HG02870 (cell line): Measurements from ENCODE around the gene GALNT13.

Experiments used
- ATAC-seq: cut with Tn5 transposase; IDR thresholded peaks from one replicate; pipeline ENCODE4 v1.9.1; 2021; ENCODE audit warnings: mild to moderate bottlenecking, moderate library complexity; ENCODE audit not compliant: unreplicated experiment

The GALNT13 gene

DNA sequence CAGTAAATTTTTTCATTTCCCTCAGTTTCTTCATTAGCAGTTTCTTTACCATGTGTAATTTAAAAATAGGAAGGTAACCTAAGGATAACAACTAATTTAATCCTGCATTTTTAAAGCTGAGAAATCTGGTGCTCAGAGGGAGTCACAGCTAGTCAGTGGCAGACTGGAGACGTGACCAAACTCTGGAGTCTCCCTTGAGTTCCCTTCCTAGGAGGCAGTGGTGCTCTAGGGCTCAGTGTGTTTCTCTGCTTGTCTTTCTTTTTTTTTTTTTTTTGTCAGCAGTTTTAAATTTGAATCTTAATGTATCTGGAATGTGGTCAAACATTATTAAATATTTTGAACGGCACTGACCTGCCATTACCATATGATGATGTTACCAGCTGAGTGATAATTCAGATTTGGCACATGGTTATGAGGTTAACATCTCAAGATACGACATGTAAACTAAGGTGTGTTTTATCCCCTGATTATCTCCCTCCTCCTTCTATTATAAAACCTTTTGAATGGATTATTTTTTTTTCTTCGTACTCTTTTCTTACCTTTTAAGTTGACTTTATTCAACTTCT is 226.2 kb downstream of the GALNT13 start:
- no peak for ATAC-seq

DNA sequence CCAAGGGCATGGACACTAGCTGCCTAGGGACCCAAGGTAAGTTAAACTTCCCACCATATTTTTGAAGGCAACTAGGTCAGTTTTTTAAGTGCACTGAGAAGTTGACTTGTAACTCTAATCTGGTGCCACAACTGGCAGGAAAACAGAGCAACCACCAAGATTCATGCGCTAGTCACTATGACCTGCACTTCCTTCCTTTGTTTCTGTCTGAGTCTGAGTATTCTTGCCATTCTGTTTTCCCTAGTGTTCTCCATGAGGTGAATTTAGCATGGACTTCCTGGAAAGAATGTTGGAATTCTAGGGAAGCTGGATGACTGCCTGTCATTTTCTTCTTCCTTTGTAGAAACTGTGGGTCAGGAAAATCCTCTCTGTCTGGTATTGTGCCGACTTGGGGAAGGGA is 249.0 kb downstream of the GALNT13 start:
- ATAC-seq: no peak

DNA sequence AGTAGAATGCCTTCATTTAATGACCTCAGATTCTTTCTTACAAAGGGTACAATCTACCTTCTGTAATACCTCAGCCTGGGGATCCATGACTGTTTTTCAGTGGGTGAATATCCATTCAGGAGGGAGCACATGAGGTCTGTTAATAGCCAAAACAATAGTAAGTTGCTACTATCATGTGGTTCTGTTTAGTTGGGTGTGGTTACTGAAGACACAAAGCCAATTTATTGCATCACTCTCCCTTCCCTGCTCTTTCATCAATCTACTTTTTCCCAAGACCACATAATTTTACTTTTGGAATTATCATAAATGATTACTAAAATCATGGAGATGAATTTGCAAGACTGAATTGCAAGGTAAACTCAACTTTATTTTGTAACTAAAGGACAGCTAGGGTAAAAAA is 254.2 kb downstream of the GALNT13 start:
- no peak for ATAC-seq

DNA sequence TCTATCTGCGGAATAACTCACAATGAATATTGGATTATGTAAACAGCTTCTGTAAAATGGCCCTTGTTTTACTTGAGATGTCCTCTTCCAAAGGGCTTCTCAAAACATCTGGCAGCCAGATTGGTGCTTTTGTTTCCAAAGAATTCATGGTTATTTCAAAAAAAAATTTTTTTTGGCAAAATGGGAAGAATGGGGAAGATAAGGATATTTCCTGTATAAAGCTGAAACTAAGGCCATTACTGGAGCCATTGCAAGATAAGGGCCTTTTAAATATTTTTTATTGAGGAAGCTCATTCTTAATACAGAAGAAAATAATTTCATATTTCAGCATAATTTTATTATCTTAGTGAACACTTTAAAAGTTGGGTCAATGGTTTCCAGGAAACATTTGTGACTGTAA is 259.1 kb downstream of the GALNT13 start:
- no peak for ATAC-seq

DNA sequence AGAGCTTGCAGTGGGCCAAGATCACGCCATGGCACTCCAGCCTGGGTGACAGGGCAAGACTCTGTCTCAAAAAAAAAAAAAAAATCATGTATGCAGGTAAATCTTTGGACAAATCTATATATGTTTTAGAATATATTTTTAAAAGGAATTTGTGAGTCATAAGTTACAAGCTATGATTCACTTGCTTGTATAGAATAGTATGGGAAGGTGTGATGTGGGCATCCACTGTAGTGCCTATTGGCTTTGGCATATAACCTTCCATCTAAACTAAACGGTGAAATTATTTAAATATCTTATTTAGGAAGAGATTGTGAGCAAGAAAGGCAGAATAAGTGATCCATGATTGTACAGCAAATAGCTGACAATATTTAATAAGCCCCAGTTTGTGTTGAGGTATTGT is 261.1 kb downstream of the GALNT13 start:
- ATAC-seq: no peak

DNA sequence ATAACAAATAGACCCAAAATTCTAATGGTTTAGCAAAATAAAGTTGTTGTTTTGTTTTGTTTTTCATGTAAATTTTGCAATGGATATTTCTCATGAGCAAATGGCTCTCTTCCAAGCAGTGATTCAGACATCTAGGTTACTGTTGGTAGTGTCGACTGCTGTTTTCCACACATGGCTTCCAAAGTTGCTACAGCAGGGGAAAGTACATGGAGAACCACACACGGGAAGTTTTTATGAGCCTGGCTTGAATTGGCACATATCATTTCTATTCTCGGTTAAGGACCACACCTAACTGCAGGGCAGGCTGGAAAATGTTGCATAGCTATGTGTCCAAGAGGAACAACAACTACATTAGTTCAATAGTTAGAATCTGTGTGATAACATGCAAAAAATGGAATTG is 262.1 kb downstream of the GALNT13 start:
- no peak for ATAC-seq

DNA sequence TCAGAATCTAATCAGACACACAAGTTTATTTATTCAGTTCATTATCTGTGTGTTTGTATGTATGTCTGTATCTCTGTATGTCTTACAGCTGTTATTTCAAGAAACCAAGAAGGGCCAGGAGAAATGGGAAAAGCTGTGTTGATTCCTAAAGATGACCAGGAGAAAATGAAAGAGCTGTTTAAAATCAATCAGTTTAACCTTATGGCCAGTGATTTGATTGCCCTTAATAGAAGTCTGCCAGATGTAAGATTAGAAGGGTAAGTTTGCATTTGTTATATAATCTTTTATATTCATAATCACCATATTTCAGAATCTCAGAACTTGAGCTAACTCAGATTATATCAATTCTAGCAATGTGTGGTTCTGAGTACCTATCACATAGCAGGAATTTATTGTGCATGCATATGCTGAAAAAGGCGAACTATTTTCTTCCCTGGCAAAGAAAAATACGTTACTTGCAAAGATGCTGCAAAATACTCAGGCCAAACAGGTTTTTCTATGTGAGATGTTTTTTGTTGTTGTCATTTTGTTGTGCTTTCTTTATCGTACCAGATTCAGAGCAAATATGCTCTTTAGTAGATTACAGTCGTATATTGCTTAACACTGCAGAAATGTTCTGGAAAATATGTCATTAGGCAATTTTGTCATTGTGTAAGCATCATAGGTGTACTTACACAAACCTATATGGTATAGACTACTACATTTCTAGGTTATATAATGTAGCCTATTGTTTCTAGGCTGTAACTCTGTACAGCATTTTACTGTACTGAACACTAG is 268.7 kb downstream of the GALNT13 start:
- ATAC-seq: no peak

DNA sequence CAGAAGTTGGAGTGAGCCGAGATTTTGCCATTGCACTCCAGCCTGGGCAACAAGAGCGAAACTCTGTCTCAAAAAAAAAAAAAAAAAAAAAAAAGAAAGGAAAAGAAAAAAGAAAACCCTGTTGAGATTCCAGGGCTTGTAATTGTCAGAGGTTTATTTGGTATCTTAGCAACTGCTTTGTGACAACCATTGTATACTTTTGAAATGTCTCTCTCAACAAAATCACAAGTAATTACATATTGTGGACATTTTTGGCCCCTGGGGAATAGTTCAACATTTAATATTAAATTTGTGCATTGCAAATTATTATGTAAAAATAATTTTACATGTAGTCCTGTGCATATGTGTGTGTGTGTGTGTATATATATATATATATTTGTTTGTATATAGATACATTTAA is 270.8 kb downstream of the GALNT13 start:
- ATAC-seq: no peak

DNA sequence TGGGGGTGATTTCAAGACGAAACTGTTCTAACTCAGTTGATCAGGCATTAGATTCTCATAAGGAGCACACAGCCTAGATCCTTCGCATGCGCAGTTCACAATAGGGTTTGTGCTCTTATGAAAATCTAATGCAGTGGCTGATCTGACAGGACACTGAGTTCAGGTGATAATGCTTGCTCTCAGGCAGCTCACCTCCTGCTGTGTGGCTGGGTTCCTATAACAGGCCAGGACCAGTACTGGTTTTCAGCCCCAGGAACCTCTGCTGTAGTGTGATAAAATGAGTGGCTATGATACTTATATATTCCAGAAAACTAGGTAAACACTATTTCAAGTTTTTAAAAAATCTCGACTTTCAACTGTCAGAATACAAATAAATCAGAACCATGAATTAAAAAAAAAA is 271.4 kb downstream of the GALNT13 start:
- no peak for ATAC-seq

DNA sequence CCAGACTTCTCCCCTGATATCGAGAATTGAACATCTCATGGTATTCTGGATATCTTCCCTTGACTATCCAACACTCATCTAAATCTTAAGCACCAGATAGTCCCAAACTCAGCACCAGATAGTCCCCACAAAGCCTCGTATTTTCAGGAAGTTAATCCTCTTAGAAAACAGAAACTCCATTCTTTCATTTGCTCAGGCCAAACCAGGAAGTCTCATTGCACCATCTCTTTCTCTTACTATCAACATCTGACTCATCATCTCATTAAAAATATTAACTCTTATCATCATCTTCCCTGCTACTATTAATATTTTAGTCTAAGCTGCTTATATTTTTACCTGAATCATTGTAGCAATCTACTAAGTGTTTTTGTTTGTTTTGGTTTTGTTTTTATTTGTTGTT is 286.4 kb downstream of the GALNT13 start:
- ATAC-seq: no peak

DNA sequence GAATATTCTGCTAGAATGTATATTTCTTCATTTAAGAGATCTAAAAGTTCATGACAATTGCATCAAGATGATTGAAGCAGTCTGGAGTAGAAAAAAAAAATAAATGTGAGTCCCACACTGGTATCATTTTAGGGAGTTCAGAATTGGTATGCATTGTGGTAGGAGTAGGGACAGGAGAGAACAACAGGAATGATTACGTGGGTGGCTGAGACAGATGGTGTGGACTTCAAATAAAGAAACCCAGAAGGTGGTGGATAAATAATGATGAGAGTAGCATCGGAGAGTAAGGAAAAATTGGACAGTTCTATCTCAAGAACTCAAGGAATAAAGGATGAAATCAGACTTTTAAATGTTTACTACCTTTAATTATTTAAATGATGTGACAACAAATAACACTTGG is 289.6 kb downstream of the GALNT13 start:
- no peak for ATAC-seq

DNA sequence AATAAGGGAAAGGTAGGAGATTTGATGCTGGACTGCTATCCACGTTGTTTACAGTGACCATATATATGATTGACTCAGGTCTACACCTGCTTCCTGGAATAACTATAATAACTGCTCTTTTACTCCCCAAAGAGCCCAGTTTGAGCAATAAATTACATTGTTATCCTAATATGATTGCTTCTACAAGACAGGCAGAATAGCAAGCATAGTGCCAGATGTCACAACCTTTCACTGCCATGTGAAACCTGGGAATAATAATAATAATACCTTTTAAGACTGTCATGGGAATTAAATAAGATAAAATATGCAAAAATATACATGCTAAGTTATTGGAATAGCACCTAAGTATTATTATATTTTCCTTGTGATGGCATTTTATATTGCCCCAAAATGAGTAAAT is 298.7 kb downstream of the GALNT13 start:
- ATAC-seq: no peak

DNA sequence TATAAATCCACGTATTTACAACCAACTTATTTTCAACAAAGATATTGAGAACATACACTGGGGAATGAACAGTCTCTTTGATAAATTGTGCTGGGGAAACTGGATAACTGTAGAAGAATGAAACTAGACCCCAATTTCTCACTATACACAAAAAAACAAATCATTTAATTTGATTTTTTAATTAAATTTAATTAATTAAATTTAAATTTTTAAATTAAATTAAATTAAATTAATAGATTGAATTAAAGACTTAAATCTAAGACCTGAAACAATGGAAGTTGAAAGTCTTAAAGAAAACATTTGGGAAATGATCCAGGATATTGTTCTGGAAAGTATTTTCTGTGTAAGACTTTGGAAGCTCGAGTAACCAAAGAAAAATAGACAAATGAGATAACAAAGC is 301.4 kb downstream of the GALNT13 start:
- ATAC-seq: no peak

DNA sequence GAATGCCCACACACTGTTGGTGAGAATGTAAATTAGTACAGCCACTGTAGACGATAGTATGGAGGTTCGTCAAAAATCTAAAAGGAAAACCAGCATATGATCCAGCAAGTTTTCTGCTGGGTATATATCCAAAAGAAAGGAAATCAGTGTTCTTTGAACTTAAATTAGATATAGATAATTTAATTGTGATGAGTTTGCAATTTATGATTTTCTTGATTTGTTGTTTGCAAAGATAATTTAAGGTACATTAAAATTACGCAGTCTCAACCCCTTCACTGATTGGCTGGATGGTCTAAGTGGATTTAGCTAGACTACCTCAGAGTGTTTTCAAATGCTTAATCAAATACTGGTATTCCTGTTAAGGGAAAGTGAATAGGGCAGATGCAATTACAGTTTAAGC is 302.2 kb downstream of the GALNT13 start:
- no peak for ATAC-seq

DNA sequence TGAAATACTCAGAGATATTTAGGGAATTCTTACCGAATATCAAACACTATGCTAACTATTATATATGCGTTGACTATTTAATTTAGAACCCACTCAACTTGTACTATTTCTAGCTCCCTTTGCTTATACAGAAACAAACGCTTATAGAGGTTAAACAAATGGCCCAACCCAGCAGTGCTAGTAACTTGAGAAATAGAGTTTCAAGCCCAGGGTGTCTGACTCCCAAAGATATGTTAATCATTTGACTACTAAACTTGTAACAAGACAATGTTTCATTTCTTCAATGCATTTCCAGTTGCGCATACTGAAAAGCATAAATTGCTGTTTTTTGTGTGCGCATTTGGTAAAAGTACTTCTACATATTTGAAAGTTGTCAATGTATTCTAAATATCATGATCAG is 310.3 kb downstream of the GALNT13 start:
- no peak for ATAC-seq

DNA sequence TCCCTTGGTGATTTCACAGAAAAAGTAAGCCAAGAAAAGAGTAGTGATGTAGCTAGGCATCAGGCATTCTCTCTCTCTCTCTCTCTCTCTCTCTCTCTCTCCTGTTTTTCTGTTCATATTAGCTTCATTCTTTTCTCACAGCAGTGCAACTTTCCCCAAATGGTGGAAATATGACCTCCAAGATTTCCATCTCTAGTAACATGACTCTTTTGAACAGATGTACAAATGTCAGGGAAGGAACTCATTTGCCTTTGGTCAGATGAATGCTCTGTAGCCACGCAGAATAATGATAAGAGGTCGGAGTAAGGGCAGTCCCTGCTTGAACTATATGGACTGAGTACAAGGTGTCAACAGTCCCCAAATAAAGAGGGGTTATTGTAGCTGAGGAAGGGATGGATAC is 316.2 kb downstream of the GALNT13 start:
- ATAC-seq: no peak

DNA sequence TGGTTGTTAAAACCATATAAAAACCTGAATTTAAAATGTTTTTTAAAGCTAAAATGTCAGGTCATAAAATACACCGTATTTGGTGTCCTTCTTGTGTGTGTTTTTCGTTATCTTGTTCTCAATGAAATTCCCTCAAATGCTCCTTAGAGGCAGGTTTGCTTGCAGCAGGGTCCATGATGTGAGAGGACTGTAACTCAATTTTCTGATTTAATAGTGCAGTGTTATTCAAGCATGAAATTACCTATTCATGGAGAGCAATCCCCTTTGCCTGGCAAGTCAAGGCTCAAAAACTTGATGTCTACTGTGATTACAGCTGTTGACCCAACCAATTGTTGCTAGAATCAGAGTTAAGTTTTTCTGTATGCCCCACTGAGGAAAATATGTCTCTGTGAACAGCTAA is 318.2 kb downstream of the GALNT13 start:
- ATAC-seq: no peak

DNA sequence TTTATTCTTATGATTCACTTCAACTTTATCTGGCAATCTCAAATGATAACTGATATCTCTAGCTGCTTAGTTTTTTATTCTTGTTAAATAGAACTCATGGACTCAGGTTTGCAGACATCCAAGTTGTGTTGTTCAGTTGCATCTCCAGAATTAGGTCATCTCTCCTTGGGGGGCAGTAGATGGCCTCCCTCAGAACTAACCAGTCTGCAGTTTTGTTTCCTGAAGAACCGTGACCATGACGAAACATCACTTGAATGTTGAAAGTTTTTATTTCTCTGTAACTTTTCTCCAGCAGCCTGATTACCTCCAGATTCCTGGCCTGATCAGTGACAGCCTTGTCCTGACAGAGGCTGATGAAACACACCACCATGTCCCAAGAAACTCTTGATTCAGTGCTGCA is 321.5 kb downstream of the GALNT13 start:
- no peak for ATAC-seq

DNA sequence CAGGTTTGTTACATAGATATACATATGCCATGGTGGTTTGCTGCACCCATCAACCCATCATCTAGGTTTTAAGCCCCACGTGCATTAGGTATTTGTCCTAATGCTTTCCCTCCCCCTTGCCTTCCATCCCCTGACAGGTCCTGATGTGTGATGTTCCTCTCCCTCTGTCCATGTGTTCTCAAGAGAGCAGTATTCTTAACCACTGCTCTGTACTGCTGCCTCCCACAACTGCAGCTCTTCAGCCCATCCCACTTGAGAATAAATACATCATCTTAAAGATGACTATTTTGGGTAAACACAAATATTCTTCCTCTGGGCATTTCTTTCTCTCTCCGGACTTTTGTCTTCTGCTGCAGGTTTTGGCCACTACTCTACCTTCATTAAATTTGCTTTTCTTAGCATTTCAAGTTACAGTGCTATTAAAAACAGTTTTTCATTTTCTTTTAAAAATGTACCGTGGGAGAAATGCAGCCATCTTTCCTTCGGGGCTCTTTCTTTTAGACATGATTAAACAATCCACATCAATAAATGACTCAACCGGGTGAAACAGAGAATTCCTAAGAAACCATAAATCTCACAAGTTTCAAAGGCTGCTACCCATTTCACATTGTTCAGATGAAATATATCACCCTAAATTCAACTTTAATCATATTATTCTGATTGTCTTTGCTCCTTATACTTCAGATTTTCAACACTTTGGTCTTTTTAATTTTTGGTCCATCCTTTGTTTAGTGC is 323.4 kb downstream of the GALNT13 start:
- ATAC-seq: no peak

DNA sequence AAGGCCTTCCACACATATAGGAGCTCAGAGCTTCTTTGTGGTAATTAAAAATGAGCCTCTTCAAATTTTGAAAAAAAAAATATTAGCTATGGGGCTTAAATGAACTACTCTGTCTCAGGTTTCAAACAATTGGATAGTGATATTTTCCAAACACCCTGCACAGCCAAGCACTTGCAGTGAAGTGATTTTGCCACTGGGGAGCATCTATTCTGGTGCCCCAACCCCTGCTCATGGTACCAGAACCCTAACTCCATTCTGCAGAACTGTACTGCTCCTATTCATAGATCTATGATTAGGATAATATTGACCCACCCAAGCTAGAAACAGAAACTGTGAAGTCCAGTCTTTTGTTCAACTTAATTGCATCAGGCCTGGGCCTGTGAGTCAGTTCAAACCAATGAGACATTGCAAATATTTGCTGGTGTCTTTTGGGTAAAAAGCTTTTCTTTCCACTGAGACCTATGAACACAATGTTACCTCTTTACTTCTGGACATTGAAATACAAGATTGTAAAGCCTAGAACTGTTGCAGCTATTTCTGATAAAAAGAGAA is 324.0 kb downstream of the GALNT13 start:
- ATAC-seq: no peak

DNA sequence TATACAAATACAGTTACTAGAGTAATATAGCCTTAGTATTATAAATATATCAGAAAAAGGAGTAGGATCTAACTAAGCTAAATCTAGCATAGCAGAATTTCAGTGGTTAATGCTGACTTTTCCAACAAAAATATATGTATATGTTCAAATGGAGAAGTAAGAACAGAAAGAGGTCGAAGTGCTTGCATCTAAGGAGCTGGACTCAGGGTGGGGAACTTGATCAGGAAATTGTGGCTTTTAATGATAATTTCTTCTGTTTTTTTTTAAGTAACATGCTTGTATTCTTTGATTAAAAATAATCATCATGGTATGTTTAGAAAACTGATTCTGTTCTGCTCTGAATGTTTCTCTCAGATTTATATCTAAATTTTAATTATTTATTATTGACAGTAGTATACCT is 327.1 kb downstream of the GALNT13 start:
- no peak for ATAC-seq

DNA sequence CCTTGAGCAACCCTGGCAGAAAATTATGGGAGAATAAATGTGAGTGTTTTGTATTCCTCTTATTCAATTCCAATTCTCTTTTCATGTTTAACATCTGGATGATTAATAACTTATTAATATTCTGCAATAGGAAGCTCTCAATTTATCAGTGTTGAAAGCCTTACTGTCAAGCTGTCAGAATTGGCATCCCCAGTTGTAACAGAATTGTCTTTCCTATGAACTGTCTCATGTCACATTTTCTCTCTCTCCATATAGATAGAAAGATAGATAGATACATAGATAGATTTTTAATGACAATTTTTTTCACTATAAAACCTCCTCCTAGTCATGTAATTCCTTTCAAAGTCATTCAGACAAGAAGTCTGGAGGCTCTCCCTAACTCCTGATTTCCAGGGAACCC is 331.5 kb downstream of the GALNT13 start:
- no peak for ATAC-seq
